HG02678 (cell line): Measurements from ENCODE around the gene SERPINB2.
"Not testable (repeated sequence)": the region's sequence is repeated elsewhere in the genome, so short reads cannot be mapped to it uniquely, and the experiment has no call there.

ENCODE experiments used
- ATAC-seq: cut with Tn5 transposase; IDR thresholded peaks from one replicate; pipeline ENCODE4 v1.9.1; 2021; ENCODE audit warnings: mild to moderate bottlenecking, moderate library complexity; ENCODE audit not compliant: unreplicated experiment

SERPINB2 gene

DNA sequence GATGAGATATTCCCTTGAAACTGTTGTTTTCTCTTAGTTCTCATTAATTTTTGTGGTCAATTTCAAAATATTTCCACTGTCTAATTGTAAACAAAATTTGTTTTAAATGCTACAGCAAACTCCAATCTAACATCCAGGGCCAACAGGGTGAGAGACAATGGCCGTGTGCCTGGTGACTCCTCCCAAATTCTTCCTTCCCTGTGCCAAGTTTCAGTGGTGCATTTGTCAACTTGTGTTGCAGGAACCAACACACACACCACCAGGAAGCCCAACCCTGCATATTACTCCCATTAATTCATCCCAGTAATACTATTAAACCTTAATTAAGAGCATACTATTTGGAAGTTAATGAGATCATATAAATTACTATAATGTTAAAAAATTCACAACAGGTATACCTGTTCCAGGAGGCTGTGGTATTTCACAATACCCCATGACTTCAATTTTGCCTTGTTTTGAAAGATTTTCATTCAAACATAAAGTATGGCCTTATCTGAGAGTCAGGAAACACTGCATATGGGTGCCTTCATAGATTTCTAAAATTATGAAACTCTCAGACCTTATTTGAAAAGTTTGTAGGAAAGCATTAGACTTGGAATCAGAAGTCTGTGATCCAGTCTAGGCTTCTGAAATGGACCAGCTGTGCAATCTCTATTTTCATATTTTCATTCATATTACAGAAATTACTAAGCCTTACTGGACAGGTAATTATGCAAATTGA lies 1.1 kb downstream of the SERPINB2 start:
- no peak for ATAC-seq

- no peak for ATAC-seq
Observed at GRCh38 chr18:63889626-63890025, 2.1 kb downstream of the SERPINB2 start.

GRCh38 chr18:63890237-63890949 lies 2.9 kb downstream of the SERPINB2 start:
- ATAC-seq, result no peak

DNA sequence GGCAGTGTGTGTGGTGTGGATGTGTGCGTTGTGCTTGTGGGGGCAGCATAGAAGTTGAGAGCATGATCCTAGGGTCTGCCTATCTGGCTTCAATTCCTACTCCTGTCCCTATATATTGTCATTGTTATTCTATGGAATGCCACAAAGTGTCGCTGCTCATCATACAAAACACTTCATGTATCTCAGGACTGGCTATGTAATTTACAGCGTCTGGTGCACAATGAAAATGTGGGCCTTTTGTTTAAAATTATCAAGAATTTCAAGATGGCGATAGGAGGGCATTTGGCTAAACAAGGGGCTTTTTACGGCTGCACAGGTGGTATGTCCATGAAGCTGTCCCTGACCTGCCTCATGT lies 3.4 kb downstream of the SERPINB2 start:
- no peak for ATAC-seq

DNA sequence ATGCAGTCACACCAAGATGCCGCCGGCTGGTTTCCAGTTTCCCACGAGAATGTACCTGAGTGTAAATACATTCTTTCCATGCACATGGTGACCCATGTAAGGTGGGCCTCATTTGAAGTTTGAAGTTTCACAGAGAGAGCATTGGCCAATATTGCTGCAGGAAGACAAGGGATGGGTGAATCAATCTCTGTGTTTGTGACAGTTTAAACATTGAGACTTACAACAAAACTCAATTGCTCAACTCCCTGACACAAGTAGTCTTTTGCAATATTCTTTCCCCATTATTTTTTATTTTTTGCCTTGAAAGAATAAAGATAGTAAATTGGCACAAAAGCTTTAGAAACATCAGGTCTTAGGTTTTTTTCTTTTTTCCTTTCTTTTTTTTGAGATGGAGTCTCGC lies 5.1 kb downstream of the SERPINB2 start:
- ATAC-seq, result no peak

GRCh38 chr18:63894106-63894772 lies 6.7 kb downstream of the SERPINB2 start:
- ATAC-seq, result no peak

DNA sequence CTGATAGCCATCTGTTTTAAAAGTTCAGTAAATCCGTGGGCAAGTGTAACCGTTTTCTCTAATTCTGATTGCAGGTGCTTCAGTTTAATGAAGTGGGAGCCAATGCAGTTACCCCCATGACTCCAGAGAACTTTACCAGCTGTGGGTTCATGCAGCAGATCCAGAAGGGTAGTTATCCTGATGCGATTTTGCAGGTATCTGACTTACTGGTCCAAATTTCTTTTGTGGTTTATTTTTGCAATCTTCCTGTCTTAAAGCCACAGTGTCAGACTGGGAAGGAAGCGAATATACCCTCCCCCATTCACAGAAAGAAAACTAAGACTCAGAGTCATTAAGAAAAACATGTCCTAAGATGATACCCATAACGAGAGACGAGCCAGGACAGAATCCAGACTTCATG lies 7.7 kb downstream of the SERPINB2 start:
- no peak for ATAC-seq

GRCh38 chr18:63897072-63897471 lies 9.6 kb downstream of the SERPINB2 start:
- ATAC-seq, result no peak

DNA sequence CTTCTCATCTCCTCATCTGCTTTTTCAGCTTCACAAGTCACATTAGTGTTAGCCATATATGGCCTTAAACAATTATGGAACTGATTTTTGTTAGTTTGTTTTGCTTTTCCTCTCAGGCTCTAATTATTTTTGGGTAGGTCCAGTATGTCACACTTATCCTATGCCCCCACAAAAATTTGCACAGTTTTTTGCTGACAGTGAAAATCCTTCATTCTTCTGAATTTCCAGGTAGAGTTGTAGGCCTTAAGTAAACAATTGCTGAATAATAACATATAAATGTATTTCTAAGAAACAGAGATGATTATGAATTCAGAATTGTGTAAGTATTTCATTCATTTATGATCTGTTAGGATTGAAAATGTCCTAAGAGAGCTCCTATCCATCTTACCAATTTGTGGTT lies 11.7 kb downstream of the SERPINB2 start:
- ATAC-seq, result no peak

DNA sequence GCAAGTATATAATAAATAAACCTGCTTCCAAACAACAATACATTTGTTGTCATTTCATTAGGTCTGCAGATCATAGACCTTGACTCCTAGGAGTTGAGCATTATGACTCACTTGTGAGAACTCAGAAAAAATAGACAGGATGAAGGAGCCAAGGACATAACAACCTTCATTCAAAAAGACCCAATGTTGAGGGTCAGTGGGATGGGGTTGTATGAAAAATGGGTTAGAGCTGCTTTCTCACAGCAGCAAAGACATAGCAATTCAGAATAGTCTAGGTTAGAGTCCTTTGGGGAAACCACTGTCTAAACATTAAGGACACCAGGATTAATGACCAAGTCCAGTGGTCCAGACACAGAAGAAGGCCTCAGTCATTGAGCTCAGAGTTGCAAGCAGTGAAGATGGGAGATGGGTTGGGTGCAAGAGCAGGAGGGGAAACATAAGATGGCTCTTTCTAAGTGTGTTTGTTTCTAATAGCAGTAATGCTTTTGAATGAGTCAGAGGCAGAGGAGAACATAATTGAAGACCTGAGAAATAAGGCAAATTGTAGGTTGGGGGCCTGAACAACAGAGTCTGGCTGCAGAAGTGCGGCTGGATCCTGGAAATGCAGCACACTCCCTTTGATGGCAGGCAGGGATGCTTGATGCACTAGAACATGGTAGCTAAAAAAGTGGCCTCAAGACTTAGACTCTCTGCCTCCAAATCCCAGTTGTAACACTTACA lies 16.5 kb downstream of the SERPINB2 start:
- ATAC-seq, result no peak

GRCh38 chr18:63904694-63905093 lies 17.2 kb downstream of the SERPINB2 start:
- no peak for ATAC-seq

GRCh38 chr18:63905361-63905760 lies 17.9 kb downstream of the SERPINB2 start:
- ATAC-seq, result no peak

DNA sequence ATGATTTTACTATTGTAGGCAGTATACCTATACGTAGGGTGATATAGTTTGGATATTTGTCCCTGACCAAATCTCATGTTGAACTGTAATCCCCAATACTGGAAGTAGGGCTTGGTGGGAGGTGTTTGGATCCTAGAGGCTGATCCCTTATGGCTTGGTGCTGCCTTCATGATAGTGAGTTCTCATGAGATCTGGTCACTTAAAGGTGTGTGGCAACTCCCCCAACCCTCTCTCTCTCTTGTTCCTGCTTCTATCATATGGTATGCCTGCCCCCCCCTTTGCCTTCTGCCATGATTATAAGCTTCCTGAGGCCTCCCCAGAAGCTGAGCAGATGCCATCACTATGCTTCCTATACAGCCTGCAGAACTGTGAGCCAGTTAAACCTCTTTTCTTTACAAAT lies 18.6 kb downstream of the SERPINB2 start:
- ATAC-seq, result no peak

DNA sequence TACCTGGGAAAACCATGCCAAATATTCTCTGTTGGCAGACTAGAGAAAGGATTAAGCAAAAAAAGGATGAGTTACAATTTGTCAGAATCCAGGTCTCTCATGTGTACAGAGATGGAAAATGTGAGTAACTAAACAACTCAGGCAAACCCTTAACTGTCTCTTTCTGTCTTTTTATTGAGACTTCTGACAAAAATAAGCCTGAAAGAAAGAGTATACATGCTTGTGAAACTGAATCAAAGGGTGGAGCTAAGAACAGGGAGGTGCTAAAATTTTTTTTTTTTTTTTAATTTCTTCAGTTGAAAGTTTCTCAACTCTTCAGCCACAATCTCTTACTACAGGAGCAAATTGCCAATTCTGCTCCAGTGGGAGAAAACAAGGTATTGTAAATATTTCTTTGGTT lies 20.2 kb downstream of the SERPINB2 start, which contains the start of gene SERPINB10:
Gene SERPINB10 (plus strand): TSS at position 295 of the 400 bp plus-strand sequence. CDS start 7,553 bp downstream, outside the sequence.
- ATAC-seq, result peak; percentile 59

DNA sequence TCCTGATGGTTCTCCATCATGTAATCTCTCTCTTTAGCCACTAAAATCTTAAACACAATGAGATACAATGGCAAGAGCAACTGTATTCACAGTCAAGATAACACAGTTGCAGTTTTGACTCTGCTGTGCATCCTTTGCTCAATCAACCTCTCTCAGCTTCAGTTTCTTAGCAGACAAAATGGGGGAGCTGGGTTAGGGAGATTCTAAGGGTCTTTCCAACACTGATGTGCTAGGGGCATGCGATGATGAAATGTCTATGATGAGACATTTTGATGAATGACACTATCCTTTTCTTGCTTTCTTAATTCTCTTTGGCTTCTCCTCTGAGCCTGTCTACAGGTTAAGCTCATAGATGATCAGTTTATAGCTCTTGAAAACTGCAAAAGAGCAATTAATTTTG lies 21.4 kb downstream of the SERPINB2 start:
- ATAC-seq, result peak; percentile 35

GRCh38 chr18:63909870-63910269 lies 22.4 kb downstream of the SERPINB2 start:
- peak; percentile 75 for ATAC-seq

DNA sequence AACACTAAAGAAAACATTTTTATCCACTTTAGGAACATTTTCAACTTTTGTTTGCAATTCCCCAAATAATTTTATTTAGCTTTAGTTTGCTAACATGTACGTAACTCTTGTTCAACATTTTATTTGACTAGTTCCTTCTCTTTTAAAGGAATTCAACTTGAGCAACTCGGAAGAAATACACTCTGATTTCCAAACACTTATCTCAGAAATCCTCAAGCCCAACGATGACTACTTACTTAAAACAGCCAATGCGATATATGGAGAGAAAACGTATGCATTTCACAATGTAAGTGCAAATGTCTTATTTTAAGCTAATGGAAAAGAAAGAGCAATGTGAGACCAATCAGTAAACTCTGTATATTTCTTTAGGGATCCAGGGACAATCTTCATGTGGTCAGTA lies 30.3 kb downstream of the SERPINB2 start:
- no peak for ATAC-seq

DNA sequence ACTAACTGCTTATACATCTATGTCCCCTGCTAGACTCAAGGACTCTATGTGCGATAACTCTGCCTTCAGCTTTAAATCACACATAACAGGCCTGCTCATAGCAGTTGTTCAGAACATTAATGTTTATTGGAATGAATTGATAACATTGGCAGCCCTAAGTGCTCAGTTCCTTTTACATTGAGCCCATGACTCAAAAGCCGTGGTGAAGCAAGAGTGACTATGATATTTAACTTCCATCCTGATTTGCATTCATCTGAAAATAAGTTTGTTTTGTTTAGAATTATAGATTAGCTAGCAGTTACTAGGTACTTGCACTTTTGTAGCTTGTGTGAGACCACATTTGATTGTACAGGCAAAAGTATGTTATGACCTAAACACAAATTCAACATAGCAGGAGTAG lies 34.5 kb downstream of the SERPINB2 start:
- ATAC-seq, result no peak

- no peak for ATAC-seq
Observed at GRCh38 chr18:63924551-63924950, 37.0 kb downstream of the SERPINB2 start.

GRCh38 chr18:63928331-63928730 lies 40.8 kb downstream of the SERPINB2 start:
- no peak for ATAC-seq

- ATAC-seq, result not testable (repeated sequence)
Observed at GRCh38 chr18:63929369-63929768, 41.9 kb downstream of the SERPINB2 start.
